ENCODE data around the gene ARHGAP26. TPM values are rescaled to one million over a fixed set of nuclear protein-coding genes. Genes with fewer than 3 reads are reported as not detected.

The ARHGAP26 gene
- total RNA-seq, 1 experiment from 2014 or later = 34.5 TPM

DNA sequence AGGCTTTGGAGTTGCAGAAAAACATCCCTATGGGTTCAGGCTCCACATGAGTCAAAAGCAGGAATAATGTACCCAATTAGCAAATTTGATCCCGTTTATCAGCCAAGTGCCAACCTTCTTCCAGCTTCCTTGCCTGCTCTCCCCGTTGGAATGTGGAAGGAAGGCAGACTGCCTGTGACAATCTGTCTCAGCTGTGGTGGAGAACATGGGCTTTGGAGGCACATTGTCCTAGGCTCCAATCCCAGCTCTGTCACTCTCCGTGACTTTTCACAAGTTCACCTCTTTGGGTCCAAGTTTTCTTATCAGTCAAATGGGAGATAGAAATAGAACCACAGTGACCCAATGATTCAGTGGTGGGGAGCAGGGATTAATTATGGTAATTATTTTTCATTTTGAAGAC is 113.9 kb downstream of the ARHGAP26 start (continued):
- no peak for TF ChIP-seq RAD21 (IDR thresholded peaks at IDR 0.05; ENCODE audit: low read depth)
- TF ChIP-seq ZFX (IDR thresholded peaks at IDR 0.05) = no peak
- no peak for TF ChIP-seq SIN3A (IDR thresholded peaks at IDR 0.05; ENCODE audit: low read depth)
- TF ChIP-seq ZNF274 (IDR thresholded peaks at IDR 0.05; ENCODE audit: low read depth, low read length) = no peak
- TF ChIP-seq EZH2phosphoT487 (IDR thresholded peaks at IDR 0.05; ENCODE audit: borderline replicate concordance) = no peak

DNA sequence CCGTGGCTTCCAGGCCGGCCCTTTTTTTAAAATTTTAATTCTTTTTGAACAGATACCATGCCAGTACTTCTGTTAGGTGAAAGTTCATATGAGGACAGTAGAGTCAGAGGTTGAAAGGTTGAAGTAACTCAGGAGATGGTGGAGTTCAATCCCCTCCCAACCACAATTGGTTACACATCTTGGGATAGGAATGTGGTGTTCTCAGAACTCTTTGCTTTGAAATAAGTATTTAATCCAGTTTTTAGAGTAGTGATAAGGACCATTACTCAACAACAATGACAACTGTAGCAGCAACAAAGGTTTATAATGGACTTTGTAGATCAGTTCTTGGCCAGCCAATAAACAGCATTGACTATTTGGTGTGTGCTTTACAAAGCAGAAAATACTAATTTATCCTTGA is 116.0 kb downstream of the ARHGAP26 start:
- H3K27ac ChIP-seq (ENCODE audit: low read depth, low read length) = no peak overlapping the region
- H3K9me3 ChIP-seq (ENCODE audit: control insufficient read depth in 1 of 2, insufficient read depth in 1 of 2, low read depth in 1 of 2, low read length in 2 of 2) = no peaks in the 10 kb centered on the region
- no peaks in the 10 kb centered on the region for H3K36me3 ChIP-seq (ENCODE audit: control insufficient read depth in 1 of 2, insufficient read depth in 2 of 2, low read length in 2 of 2)
- no peak for DNase-seq (ENCODE audit: low read depth, low spot score)
- ChIA-PET CTCF (interaction anchor here (3.7 to 3.8 kb wide), 2 partner anchors 137 to 170 kb away, joined by 96 to 128 read pairs; no protein-coding TSS in a partner anchor), RAD21 (ENCODE audit: low non-redundant PET in 1 of 2, low total read pairs in 2 of 2, uncharacterized antibody in 2 of 2, unreplicated experiment in 2 of 2) (no interaction called here), POLR2A (no interaction called here)
- H3K79me2 ChIP-seq (ENCODE audit: insufficient read depth, low read length) = no peaks in the 10 kb centered on the region
- H3K4me3 ChIP-seq (replicated peaks in 1 of 2; ENCODE audit: low read depth in 1 of 2, low read length in 2 of 2) = no peak overlapping the region
- no peak overlapping the region for H3K9ac ChIP-seq (ENCODE audit: low read length)
- intact Hi-C loops (cut with micrococcal nuclease) = loop anchor here (10.0 kb wide), 1 partner anchor 731 kb away; no protein-coding TSS in a partner anchor
- H3K4me1 ChIP-seq (ENCODE audit: control insufficient read depth in 1 of 2, insufficient read depth in 2 of 2, low read length in 2 of 2) = peaks cover 15% of the 10 kb centered on the region in 2 experiments; a peak in 3 of 4 replicates
- no peak overlapping the region for H2AFZ ChIP-seq (ENCODE audit: low read depth, low read length, poor library complexity, severe bottlenecking)
- no peaks in the 10 kb centered on the region for H3K27me3 ChIP-seq (ENCODE audit: insufficient read depth, low read length)
- TF ChIP-seq RAD21 (IDR thresholded peaks at IDR 0.05; ENCODE audit: low read depth) = no peak
- TF ChIP-seq, protein P1, sequence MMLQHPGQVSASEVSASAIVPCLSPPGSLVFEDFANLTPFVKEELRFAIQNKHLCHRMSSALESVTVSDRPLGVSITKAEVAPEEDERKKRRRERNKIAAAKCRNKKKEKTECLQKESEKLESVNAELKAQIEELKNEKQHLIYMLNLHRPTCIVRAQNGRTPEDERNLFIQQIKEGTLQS (IDR thresholded peaks at IDR 0.05) = no peak
- no peak for TF ChIP-seq ZFX (IDR thresholded peaks at IDR 0.05)
- TF ChIP-seq, protein P2, sequence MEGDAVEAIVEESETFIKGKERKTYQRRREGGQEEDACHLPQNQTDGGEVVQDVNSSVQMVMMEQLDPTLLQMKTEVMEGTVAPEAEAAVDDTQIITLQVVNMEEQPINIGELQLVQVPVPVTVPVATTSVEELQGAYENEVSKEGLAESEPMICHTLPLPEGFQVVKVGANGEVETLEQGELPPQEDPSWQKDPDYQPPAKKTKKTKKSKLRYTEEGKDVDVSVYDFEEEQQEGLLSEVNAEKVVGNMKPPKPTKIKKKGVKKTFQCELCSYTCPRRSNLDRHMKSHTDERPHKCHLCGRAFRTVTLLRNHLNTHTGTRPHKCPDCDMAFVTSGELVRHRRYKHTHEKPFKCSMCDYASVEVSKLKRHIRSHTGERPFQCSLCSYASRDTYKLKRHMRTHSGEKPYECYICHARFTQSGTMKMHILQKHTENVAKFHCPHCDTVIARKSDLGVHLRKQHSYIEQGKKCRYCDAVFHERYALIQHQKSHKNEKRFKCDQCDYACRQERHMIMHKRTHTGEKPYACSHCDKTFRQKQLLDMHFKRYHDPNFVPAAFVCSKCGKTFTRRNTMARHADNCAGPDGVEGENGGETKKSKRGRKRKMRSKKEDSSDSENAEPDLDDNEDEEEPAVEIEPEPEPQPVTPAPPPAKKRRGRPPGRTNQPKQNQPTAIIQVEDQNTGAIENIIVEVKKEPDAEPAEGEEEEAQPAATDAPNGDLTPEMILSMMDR (IDR thresholded peaks at IDR 0.05 in 2 of 3, conservative IDR thresholded peaks at IDR 0.05 in 1 of 3; ENCODE audit: borderline replicate concordance in 1 of 3, insufficient read depth in 1 of 3, low read depth in 2 of 3, low read length in 2 of 3) = no peak
- TF ChIP-seq POLR2AphosphoS5 (IDR thresholded peaks at IDR 0.05; ENCODE audit: low read depth, low read length) = no peak
- no peak for TF ChIP-seq SRF (IDR thresholded peaks at IDR 0.05; ENCODE audit: low read depth)
- no peak for TF ChIP-seq EGR1 (IDR thresholded peaks at IDR 0.05; ENCODE audit: low read depth)
- TF ChIP-seq SIN3A (IDR thresholded peaks at IDR 0.05; ENCODE audit: low read depth) = no peak
- TF ChIP-seq SP1 (IDR thresholded peaks at IDR 0.05; ENCODE audit: low read depth) = no peak
- no peak for TF ChIP-seq ELF1 (IDR thresholded peaks at IDR 0.05; ENCODE audit: borderline replicate concordance, low read depth)
- no peak for TF ChIP-seq FOSL1 (IDR thresholded peaks at IDR 0.05; ENCODE audit: low read depth)
- no peak for TF ChIP-seq ZNF274 (IDR thresholded peaks at IDR 0.05; ENCODE audit: low read depth, low read length)
- no peak for TF ChIP-seq CEBPB (IDR thresholded peaks at IDR 0.05; ENCODE audit: low read depth)
- TF ChIP-seq POLR2A (IDR thresholded peaks at IDR 0.05; ENCODE audit: borderline replicate concordance, extremely low read depth, insufficient read depth, insufficient read length) = no peak
- TF ChIP-seq YY1 (IDR thresholded peaks at IDR 0.05; ENCODE audit: extremely low read depth, insufficient replicate concordance, low read depth, low read length) = no peak
- no peak for TF ChIP-seq CBX3 (IDR thresholded peaks at IDR 0.05; ENCODE audit: low read depth)
- TF ChIP-seq, protein P3, sequence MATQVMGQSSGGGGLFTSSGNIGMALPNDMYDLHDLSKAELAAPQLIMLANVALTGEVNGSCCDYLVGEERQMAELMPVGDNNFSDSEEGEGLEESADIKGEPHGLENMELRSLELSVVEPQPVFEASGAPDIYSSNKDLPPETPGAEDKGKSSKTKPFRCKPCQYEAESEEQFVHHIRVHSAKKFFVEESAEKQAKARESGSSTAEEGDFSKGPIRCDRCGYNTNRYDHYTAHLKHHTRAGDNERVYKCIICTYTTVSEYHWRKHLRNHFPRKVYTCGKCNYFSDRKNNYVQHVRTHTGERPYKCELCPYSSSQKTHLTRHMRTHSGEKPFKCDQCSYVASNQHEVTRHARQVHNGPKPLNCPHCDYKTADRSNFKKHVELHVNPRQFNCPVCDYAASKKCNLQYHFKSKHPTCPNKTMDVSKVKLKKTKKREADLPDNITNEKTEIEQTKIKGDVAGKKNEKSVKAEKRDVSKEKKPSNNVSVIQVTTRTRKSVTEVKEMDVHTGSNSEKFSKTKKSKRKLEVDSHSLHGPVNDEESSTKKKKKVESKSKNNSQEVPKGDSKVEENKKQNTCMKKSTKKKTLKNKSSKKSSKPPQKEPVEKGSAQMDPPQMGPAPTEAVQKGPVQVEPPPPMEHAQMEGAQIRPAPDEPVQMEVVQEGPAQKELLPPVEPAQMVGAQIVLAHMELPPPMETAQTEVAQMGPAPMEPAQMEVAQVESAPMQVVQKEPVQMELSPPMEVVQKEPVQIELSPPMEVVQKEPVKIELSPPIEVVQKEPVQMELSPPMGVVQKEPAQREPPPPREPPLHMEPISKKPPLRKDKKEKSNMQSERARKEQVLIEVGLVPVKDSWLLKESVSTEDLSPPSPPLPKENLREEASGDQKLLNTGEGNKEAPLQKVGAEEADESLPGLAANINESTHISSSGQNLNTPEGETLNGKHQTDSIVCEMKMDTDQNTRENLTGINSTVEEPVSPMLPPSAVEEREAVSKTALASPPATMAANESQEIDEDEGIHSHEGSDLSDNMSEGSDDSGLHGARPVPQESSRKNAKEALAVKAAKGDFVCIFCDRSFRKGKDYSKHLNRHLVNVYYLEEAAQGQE (IDR thresholded peaks at IDR 0.05; ENCODE audit: low read depth) = no peak
- TF ChIP-seq, protein P4, sequence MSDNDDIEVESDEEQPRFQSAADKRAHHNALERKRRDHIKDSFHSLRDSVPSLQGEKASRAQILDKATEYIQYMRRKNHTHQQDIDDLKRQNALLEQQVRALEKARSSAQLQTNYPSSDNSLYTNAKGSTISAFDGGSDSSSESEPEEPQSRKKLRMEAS (IDR thresholded peaks at IDR 0.05) = no peak
- TF ChIP-seq EZH2phosphoT487 (IDR thresholded peaks at IDR 0.05; ENCODE audit: borderline replicate concordance) = no peak
- no peak for TF ChIP-seq JUND (IDR thresholded peaks at IDR 0.05)
- no peak for ATAC-seq
- H3K4me2 ChIP-seq (ENCODE audit: low read length) = no peak overlapping the region
- BruUV-seq (replicated peaks) = no TSS peak
- H4K20me1 ChIP-seq (ENCODE audit: insufficient read depth) = no peaks in the 10 kb centered on the region
- no peaks in the 10 kb centered on the region for H3K9me2 ChIP-seq (ENCODE audit: insufficient read depth)
